HG03066 (cell line): ENCODE data around the gene STK40.

ENCODE experiments used
- ATAC-seq: cut with Tn5 transposase; IDR thresholded peaks from one replicate; pipeline ENCODE4 v1.9.1; 2021; ENCODE audit warnings: low read depth; ENCODE audit not compliant: unreplicated experiment

The STK40 gene

DNA sequence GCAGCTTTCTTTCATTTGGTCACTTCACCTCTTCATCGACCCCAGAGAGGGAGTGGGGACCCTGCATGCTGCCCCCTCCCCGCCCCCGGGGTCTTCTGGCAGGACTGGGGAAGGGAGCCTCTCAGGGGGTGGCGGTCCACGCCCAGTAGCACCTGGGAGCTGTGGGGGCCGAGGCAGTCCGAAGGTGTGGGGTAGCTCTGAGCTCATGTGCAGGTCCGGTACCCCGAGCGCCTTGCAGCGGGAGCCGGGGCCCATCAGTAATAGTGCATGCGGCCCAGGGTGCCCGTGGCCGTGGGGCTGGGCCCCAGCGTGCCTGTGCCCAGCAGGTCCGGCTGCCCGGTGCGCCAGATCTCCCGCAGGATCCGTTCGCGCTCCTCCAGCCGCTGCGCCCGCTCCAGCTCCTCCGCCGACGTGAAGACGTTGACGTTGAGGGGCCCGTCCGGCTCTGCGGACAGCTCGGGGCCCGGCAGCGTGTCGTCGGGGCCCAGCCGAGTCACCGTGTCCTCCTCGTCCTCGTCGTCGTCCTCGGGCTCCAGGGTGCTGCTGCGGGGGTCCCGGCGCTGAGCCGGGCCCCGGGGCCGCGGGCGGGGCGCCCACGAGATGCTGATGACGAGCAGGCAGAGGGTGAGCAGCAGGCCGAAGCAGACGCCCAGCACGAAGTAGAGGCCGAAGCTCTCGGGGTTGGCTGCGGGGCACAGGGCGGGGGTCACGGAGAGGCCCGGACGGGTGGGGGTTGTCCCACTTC lies 63.5 kb downstream of the STK40 start:
- no peak for ATAC-seq

DNA sequence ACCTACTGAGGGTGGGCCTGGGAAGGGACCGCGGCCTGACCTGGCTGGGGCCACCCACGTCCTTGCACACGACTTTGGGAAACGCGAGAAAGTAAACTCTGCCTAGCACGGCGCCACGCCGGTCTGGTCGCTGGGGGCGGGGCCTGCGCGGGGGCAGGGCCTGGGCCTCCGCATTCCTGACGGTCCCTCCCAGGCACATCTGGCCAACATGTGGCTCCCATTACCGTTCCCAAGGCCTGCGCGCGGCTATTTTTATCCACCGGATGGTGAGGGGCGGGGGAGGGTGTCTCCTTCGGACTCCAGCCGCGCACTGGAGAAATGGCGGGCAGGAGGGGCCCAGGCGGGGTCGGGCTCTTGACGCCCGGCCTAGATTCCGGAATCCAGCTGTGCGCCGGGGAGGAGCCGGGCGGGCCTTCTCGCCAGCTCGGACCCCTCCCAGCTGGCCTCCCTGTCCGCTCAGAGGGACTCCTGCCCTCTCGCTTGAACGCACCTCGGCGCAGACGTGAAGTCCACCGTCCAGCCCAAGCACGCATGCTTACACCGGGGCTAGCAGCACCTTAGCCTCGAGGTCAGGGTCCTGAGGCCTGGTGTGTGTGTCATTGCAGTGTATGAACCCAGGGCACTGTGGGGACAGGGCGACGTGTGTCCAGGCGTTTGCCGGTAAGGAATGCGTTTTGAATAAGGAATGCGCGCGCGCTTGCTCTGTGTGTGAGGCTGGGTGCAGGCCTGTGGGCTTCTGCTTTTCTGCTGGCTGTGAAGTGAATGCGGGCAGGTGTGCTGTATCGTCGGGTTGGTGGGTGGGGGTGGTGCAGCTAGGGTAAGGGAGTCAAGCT lies 64.4 kb downstream of the STK40 start:
- no peak for ATAC-seq

DNA sequence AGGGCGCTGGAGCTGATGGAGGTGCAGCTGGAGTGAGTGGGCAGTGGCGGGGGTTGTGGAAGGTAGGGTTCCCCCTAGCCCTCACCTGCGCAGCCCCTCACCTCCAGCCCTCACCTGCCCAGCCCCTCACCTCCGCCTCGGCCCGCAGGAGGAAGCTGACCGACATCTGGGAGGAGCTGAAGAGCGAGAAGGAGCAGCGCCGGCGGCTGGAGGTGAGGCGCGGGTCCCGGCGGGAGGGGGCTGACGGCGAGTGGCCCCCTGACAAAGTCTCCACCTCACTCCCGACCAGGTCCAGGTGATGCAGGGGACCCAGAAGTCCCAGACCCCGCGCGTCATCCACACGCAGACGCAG lies 65.0 kb downstream of the STK40 start:
- no peak for ATAC-seq

DNA sequence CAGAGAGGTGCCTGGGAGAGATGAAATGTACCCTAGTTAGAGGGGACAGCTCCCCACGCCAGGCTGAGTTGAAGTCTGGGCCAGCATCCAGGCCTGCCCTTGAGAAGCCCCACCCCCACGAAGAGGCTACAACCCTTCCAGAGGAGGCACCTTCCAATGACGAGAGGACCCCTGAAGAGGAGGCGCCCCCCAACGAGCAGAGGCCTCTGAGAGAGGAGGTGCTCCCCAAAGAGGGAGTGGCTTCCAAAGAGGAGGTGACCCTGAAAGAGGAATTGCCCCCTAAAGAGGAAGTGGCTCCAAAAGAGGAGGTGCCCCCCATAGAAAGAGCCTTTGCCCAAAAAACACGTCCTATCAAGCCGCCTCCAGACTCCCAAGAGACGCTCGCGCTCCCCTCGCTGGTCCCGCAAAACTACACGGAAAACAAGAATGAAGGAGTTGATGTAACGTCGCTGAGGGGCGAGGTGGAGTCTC lies 65.4 kb downstream of the STK40 start:
- no peak for ATAC-seq

DNA sequence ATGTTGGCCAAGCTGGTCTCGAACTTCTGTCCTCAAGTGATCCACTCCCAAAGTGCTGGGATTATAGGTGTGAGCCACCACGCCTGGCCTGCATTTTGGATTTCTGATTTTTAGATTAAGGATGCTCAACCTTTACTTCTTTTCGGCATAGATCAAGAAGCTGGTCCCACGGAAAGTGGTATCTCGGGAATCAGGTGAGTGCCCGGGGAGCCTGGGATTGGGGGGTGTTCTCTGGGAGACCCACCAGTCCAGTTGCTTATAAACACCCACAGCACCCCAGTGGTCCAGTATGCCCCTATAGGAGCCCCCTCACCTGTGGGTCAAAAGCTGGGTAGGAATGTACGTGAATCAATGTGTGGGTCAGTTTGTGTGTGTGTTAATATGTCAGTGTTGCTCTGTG lies 76.3 kb downstream of the STK40 start:
- no peak for ATAC-seq

DNA sequence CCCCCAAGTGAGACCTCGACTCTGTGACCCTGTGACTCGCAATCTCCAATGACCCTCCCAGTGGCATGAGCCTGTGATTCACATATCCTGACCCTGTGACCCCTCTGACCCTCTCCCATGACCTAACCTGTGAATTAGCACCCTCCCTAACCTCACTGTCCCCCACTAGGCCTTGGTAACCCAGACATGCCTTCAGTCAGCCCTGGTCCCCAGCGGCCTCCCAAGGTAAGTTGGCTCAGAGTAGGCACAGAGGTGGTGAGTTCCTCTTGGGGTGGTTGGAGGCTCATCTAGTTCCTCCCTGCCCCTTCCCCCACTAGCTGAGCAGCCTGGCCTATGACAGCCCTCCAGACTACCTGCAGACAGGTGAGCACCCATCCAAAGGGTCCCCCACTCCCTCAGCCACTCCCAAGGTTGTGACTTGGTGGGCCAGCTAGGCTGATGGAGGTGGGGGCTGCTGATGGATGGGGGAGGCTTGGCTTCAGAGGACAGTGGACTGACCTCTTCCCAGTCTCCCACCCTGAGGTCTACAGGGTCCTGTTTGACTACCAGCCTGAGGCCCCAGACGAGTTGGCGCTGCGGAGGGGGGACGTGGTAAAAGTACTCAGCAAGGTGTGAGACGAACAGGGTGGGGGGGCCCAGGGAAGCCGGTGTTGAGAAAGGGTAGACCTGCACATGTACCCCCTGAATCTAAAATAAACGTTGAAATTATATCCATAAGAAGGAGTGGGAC lies 78.0 kb downstream of the STK40 start:
- no peak for ATAC-seq

DNA sequence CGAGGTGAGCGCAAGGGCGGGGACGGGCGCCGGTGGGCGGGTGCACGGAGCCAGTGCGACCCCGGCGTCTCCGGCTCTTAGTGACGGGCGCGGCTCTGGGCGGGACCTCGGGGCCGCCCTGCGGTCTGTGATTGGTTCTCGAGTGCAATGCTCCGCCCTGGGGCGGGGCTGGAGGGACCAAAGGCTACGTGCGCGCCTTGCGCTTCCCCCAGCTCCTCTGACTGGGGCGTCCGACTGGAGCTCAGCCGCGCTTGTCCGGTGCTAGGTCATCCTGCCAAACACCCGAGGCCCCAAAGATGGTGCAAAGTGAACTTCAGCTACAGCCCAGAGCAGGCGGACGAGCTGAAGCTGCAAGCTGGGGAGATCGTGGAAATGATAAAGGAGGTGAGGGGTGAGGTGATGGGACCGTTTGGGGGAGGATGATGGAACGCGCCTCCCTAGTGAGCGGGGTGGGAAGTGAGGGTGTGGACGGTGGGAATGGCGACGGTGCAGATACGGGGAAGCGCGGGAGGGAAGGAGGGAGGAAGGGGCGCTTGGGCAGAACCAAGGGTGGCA lies 78.7 kb downstream of the STK40 start:
- peak; percentile 97 for ATAC-seq

DNA sequence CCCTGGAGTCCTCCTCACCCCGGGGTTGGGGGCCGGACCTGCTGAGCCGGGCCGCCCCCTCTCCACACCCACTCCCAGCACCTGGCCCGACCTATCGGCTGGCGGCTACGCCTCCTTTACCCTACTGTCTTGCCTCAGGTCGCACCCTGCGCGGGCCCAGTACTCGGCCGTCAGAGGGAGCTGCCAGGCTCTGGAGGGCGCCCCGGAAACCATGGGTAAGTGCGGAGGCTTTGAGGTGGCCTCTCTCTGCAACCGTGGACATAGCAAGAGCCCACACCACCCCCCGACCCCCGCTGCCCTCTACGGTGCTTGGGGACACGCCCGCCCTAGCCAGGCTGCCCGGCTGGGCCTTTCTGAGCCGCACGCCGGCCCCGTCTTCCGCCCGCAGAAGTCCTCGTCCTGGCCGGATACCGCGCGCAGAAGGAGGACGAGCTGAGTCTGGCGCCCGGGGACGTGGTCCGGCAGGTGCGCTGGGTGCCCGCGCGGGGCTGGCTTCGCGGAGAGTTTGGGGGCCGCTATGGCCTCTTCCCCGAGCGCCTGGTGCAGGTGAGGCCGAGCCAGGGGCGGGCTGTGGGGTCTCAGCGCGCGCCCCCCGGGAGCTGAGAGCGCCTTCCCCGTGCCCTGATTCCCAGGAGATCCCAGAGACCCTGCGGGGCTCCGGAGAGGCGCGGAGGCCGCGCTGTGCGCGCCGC lies 79.4 kb downstream of the STK40 start, which contains the start of gene SH3D21:
Gene SH3D21 (plus strand): TSS at position 159 of the 692 bp plus-strand sequence. CDS start 53 bp downstream, at position 212.
- peak; percentile 29 for ATAC-seq

DNA sequence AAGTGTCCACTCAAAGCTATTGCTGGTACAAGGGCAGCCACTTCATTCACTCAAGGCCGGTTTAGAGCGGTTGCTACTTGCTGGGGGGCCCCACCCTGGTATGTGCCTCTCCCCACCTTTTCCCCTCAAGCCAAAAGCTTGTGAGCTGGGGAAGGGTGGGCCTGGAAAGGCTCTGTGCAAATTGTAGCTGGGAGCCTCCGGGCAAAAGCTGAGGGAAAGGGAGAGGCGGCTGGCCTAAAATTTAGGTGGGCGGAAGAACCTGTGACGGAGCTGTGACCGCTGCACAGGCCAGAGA lies 79.9 kb downstream of the STK40 start:
- no peak for ATAC-seq

DNA sequence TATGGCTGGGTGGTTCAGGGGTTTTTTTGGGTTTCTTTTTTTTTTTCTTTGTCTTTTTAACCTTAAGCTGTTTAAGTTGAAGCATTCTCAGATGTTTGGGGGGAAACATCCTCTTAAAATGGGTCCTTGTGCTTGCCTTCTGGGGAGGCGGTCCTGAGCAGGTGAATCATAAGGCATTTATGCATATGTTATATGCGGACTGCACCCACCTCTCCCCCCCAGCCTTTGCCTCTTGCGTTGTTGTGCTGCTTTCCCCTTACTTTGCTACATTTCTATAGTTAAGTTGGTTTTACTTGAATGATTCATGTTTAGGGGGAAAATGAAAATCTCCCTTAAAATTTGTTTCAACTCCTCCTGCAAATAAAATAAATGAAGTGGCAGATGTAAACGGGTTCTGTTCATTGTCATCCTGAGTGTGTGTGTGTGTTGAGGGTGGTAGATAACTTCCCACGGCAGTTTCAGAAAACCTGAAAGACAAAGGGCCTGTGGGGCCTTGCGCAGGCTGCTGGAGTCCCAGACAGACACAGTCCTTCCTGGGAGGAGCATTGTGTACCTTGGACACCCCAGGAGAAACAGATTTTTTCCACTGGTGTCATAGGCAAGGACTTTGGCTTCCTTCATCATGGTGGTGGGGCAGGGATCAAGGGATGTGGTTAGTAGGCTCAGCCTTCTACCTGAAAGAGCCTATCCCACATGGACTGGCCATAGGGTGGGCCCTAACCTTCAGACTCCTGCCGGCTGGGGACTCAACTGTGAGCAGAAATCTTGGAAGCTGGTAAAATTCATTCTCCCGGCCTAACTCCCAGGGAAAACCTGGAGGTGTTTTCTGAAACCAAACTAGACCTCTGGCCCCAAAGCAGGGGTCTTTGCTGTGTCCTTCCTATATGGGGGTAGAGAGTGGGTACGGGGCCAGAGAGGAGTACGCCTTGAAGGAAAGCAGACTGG lies 80.5 kb downstream of the STK40 start:
- ATAC-seq: no peak

DNA sequence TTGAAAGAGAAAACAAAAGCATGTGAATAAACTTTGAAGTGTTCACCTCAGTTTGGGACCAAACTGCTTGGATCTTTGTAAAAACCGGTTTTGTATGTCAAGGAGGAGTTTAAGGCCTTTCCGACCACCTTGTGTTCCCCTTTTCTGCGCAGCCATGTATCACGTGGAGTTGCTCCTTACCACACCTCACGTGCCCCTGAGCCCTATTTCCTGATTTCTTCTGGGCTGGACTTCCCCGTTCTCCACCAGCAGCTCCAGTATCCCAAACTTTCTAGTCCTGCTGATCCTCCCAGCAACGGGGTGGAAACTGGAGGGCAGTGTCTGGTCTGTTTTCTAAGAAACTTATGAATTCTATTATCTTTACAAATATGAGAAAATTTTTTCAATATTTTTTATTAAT lies 81.2 kb downstream of the STK40 start:
- no peak for ATAC-seq

DNA sequence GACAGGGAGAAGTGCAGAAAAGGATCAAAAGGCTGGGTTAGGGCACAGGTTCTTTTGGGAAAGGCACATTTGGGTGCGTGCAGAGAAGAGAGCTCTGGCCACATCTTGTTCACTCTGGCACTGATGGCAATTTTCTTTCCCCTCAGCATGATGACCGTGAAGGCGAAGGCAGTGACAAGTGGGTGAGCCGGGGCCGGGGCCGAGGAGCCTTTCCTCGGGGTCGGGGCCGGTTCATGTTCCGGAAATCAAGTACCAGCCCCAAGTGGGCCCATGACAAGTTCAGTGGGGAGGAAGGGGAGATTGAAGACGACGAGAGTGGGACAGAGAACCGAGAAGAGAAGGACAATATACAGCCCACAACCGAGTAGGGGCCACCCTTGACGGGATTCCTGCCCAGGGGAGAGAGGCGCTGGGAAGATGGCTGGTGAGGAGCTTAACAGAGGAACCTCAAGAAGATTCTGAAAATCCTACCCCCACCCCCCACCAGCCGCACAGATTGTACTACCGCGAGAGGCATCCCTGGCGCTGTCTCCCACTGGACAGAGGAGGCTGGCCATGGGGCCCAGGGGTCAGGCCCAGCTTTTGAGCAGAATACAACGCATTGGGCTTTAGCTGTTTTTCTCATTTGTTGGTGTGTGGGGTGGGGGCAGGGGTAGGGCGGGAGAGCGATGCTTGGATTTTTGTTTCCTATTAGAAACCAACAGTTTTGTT lies 81.9 kb downstream of the STK40 start:
- no peak for ATAC-seq

DNA sequence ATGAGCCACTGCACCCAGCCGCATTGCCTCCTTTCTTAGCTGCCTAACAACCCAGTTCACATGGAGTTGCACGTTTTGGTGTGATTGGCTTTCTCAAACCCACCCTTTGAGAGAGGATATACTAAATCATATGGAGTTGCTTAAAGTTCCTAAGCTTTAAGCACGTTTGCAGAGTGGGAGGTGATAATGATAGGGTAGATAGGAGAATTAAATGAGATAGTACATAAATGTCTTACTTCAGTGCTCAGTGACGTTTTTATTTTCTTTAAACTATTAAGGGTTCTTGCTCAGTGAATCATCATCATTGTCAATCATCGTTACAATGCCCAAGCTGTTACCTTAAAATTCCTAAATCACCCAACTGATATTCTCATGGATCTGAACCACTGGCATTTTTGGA lies 82.5 kb downstream of the STK40 start:
- ATAC-seq: no peak

DNA sequence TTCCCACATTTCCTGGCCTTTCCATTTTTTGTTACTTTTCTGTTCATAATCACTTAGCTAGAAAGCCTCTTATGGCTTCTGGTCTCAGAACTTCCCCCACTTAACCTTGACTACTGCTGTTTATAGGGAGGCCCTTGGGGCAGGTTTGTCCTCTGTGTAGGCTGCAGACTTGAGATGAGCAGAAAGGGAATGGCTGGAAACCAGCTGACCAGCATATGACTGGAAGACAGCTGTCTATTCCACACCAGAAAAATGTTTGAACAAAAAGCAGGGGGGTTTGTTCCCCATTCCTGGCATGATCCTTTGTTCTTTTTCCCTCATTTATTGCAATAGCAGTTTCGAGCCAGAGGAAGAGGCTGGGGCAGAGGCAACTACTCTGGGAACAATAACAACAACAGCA lies 84.5 kb downstream of the STK40 start:
- no peak for ATAC-seq

DNA sequence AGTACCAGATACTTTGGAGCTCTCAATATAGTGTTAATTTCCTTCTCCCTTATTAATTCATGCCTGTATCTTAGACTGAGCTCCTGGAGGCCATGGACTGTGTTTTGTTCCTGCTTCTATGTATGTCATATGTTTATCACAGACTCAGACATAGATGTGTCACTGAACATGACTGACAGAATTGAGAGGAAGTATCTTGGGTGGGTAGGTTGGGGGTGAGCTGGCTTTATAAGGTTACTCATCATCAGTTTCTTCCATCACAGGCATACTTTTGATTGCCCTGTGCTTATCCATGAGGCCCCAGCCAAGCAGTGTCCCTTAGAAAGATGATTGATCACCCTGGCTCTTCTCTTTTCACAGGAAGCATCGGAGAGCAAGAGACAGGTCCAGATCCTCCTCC lies 85.2 kb downstream of the STK40 start:
- no peak for ATAC-seq

DNA sequence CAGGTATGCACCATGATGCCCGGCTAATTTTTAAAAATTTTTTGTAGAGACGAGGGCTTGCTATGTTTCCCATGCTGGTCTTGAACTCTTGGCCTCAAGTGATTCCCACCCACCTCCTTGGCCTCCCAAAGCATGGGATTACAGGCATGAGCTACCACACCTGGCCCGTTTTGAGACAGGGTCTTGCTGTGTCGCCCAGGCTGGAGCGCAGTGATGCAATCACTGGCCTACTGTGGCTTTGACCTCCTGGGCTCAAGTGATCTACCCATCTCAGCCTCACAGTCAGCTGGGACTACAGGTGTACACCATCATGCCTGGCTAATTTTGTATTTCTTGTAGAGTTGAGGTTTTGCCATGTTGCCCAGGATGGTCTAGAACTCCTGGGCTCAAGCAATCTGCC lies 87.1 kb downstream of the STK40 start:
- no peak for ATAC-seq

DNA sequence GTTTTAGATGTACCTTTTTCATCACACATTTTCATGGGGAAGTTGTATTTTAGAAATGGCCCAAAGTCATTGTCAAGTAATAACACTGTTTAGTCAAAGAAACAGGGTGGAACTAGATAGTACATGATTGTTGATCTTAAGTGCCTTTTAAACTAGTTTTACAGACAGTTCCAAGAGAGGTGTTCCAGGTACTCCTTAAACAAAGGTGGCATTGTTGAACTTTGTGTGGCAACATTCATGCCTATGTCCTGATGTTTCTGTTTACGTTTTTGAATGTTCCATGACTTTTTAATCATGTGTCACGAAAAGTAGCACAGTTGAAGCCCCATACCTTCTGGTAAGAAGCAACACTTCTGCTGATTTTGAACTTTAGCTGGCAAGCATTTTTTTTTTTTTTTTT lies 88.7 kb downstream of the STK40 start:
- ATAC-seq: no peak

DNA sequence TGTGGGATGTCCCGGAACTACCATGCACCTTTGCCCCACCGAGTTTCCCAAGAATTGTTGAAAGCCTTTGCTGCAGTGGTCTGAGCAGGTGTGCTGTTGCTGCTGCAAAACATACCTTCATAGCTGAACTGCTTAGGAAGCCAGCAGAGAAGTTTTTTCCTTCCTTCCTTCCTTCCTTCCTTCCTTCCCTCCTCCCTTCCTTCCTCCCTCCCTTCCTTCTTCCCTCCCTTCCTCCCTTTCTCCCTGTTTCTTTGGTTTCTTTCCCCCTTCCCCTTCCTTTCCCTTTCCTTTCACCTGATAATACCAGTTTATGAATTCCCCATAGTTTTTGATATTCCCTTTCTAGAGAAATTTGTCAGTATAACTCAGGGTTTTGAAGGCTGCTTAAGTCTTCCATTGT lies 90.3 kb downstream of the STK40 start:
- no peak for ATAC-seq
